Activated CD4-positive, alpha-beta T cell treated with anti-CD3 and anti-CD28 coated beads for 36 hours (primary cell): Measurements from ENCODE around the gene DMRT3. TPM values are rescaled to one million over a fixed set of nuclear protein-coding genes. Genes with fewer than 3 reads are reported as not detected.
A peak's percentile ranks its signal among the peaks of the same experiment; 100 is the strongest.

Experiments
- ATAC-seq: fragments of 200-7000 bp; cut with Tn5 transposase; one replicate; pipeline ENCODE4 v1.10.0; 2021; ENCODE audit warnings: mild to moderate bottlenecking, moderate library complexity
- CTCF ChIA-PET: fragments of 350-600 bp; sonication (Branson Sonifier 250); formaldehyde crosslinking; loops from one replicate; lab custom pipeline; 2021; ENCODE audit warnings: antibody characterized with exemption; lab: Charles Lee
- POLR2A ChIA-PET: fragments of 350-600 bp; sonication (Branson Sonifier 250); formaldehyde crosslinking; loops from one replicate; lab custom pipeline; 2021; ENCODE audit warnings: antibody characterized with exemption, inconsistent platforms; lab: Charles Lee
- DNase-seq: peaks from one replicate; pipeline ENCODE4 v3.0.0-alpha.2; 2020
- H3K27ac Mint-ChIP-seq: one replicate; pipeline ENCODE4 v1.8.0; 2021; ENCODE audit warnings: mixed read lengths
- H3K27me3 Mint-ChIP-seq: one replicate; pipeline ENCODE4 v1.8.0; 2021; ENCODE audit warnings: mixed read lengths
- H3K36me3 Mint-ChIP-seq: one replicate; pipeline ENCODE4 v1.8.0; 2021; ENCODE audit warnings: low read depth, mixed read lengths
- H3K4me1 Mint-ChIP-seq: one replicate; pipeline ENCODE4 v1.8.0; 2021; ENCODE audit warnings: mixed read lengths
- H3K4me3 Mint-ChIP-seq: one replicate; pipeline ENCODE4 v1.8.0; 2021; ENCODE audit warnings: mild to moderate bottlenecking, moderate library complexity, mixed read lengths
- H3K9me3 Mint-ChIP-seq: one replicate; pipeline ENCODE4 v1.8.0; 2021; ENCODE audit warnings: low read depth, mixed read lengths
- intact Hi-C, 2 experiments: fragments of 100-400 bp; cut with DNase I in 1 of 2; cut with micrococcal nuclease in 1 of 2; formaldehyde crosslinking; loops; one replicate each; pipeline versions ENCODE4 v1.14.2 to v1.15.1; 2022 to 2024; cut with DNase I, micrococcal nuclease
- total RNA-seq, 2 experiments: library from RNA; stranded (reverse); gene quantifications; one replicate each; pipeline ENCODE4 v1.2.3, GENCODE V29; 2021

The DMRT3 gene
- total RNA-seq, 2 experiments from 2014 or later = not detected

GRCh38 chr9:952546-952945 is 23.9 kb upstream of the DMRT3 start:
- no peak overlapping the region for H3K27ac Mint-ChIP-seq
- H3K36me3 Mint-ChIP-seq = no peaks in the 10 kb centered on the region
- DNase-seq = no peak
- no peak overlapping the region for H3K4me3 Mint-ChIP-seq
- H3K27me3 Mint-ChIP-seq = peaks cover 15% of the 10 kb centered on the region
- no peak for ATAC-seq
- CTCF ChIA-PET = interaction anchor here (1.1 to 1.9 kb wide), 3 partner anchors 24 to 59 kb away, joined by 3 to 5 read pairs (median 4); no protein-coding TSS in a partner anchor
- POLR2A ChIA-PET = no interaction called here
- no peaks in the 10 kb centered on the region for H3K9me3 Mint-ChIP-seq
- no peaks in the 10 kb centered on the region for H3K4me1 Mint-ChIP-seq
- intact Hi-C loops = no loop called here

- Mint-ChIP-seq H3K9me3 (no peaks in the 10 kb centered on the region), H3K27ac (no peak overlapping the region), H3K36me3 (no peaks in the 10 kb centered on the region), H3K4me3 (no peak overlapping the region), H3K27me3 (peaks cover 25% of the 10 kb centered on the region), H3K4me1 (no peaks in the 10 kb centered on the region)
- ChIA-PET CTCF (interaction anchor here (1.0 kb wide), 1 partner anchor 50 kb away, joined by 3 read pairs; no protein-coding TSS in a partner anchor), POLR2A (no interaction called here)
- ATAC-seq (no peak), DNase-seq (no peak)
- intact Hi-C loops = no loop called here
These were observed 17.4 kb upstream of the DMRT3 start for GRCh38 chr9:959105-959504.

GRCh38 chr9:959914-960313 is 16.5 kb upstream of the DMRT3 start:
- ATAC-seq (no peak), DNase-seq (no peak)
- ChIA-PET CTCF (no interaction called here), POLR2A (no interaction called here)
- intact Hi-C loops = no loop called here
- no peak overlapping the region for H3K4me3 Mint-ChIP-seq
- H3K36me3 Mint-ChIP-seq = no peaks in the 10 kb centered on the region
- peaks cover 32% of the 10 kb centered on the region for H3K27me3 Mint-ChIP-seq
- no peaks in the 10 kb centered on the region for H3K9me3 Mint-ChIP-seq
- H3K4me1 Mint-ChIP-seq = no peaks in the 10 kb centered on the region
- no peak overlapping the region for H3K27ac Mint-ChIP-seq

- H3K4me1 Mint-ChIP-seq = no peaks in the 10 kb centered on the region
- H3K9me3 Mint-ChIP-seq = no peaks in the 10 kb centered on the region
- no peak overlapping the region for H3K4me3 Mint-ChIP-seq
- ATAC-seq = no peak
- POLR2A ChIA-PET = no interaction called here
- H3K27me3 Mint-ChIP-seq = peaks cover 50% of the 10 kb centered on the region
- H3K27ac Mint-ChIP-seq = no peak overlapping the region
- no peaks in the 10 kb centered on the region for H3K36me3 Mint-ChIP-seq
- no peak for DNase-seq
- CTCF ChIA-PET = no interaction called here
- intact Hi-C loops = no loop called here
These were observed 14.4 kb upstream of the DMRT3 start for GRCh38 chr9:962023-962422.

GRCh38 chr9:965497-965896 is 11.0 kb upstream of the DMRT3 start:
- H3K4me1 Mint-ChIP-seq = peaks cover 16% of the 10 kb centered on the region
- H3K27me3 Mint-ChIP-seq = peaks cover 75% of the 10 kb centered on the region
- no peak overlapping the region for H3K4me3 Mint-ChIP-seq
- ATAC-seq = no peak
- DNase-seq = no peak
- H3K9me3 Mint-ChIP-seq = no peaks in the 10 kb centered on the region
- intact Hi-C loops = no loop called here
- CTCF ChIA-PET = no interaction called here
- H3K36me3 Mint-ChIP-seq = no peaks in the 10 kb centered on the region
- POLR2A ChIA-PET = no interaction called here
- H3K27ac Mint-ChIP-seq = no peak overlapping the region

GRCh38 chr9:966870-967269 is 9.6 kb upstream of the DMRT3 start:
- H3K27ac Mint-ChIP-seq = no peak overlapping the region
- intact Hi-C loops = no loop called here
- H3K36me3 Mint-ChIP-seq = no peaks in the 10 kb centered on the region
- no peak for DNase-seq
- H3K27me3 Mint-ChIP-seq = peaks cover 68% of the 10 kb centered on the region
- H3K4me3 Mint-ChIP-seq = no peak overlapping the region
- H3K4me1 Mint-ChIP-seq = peaks cover 16% of the 10 kb centered on the region
- H3K9me3 Mint-ChIP-seq = no peaks in the 10 kb centered on the region
- ChIA-PET CTCF (no interaction called here), POLR2A (no interaction called here)
- no peak for ATAC-seq

- Mint-ChIP-seq H3K9me3 (no peaks in the 10 kb centered on the region), H3K4me1 (peaks cover 16% of the 10 kb centered on the region), H3K36me3 (no peaks in the 10 kb centered on the region), H3K27ac (no peak overlapping the region), H3K27me3 (peaks cover 63% of the 10 kb centered on the region), H3K4me3 (no peak overlapping the region)
- ChIA-PET POLR2A (interaction anchor here (0.6 kb wide), 1 partner anchor 12 kb away, joined by 3 read pairs; no protein-coding TSS in a partner anchor), CTCF (interaction anchor here (1.1 kb wide), 1 partner anchor 11 kb away, joined by 3 read pairs; no protein-coding TSS in a partner anchor)
- ATAC-seq (no peak), DNase-seq (no peak)
- intact Hi-C loops = no loop called here
These were observed 9.0 kb upstream of the DMRT3 start for GRCh38 chr9:967436-967835.

GRCh38 chr9:967903-968641 is 8.4 kb upstream of the DMRT3 start:
- intact Hi-C loops = no loop called here
- CTCF ChIA-PET = interaction anchor here (1.1 kb wide), 1 partner anchor 10 kb away, joined by 3 read pairs; no protein-coding TSS in a partner anchor
- H3K27ac Mint-ChIP-seq = peak overlapping the region; percentile 3

GRCh38 chr9:969310-970150 is 6.9 kb upstream of the DMRT3 start:
- DNase-seq = peak; percentile 11
- ChIA-PET POLR2A (no interaction called here), CTCF (no interaction called here)
- H3K27ac Mint-ChIP-seq = no peak overlapping the region
- intact Hi-C loops = loop anchor here (5.0 to 10.0 kb wide), 3 partner anchors 127 to 1655 kb away; partner anchors contain the start of genes DMRT1 (in 1 of the 2) and VLDLR (in 1 of the 2)
- no peaks in the 10 kb centered on the region for H3K9me3 Mint-ChIP-seq
- peaks cover 23% of the 10 kb centered on the region for H3K4me1 Mint-ChIP-seq
- H3K4me3 Mint-ChIP-seq = no peak overlapping the region
- ATAC-seq = no peak
- no peaks in the 10 kb centered on the region for H3K36me3 Mint-ChIP-seq
- H3K27me3 Mint-ChIP-seq = peaks cover 69% of the 10 kb centered on the region

More at GRCh38 chr9:967903-968641, 8.4 kb upstream of the DMRT3 start:
- ATAC-seq = no peak
- Mint-ChIP-seq H3K27me3 (peaks cover 63% of the 10 kb centered on the region), H3K9me3 (no peaks in the 10 kb centered on the region), H3K4me1 (peaks cover 16% of the 10 kb centered on the region), H3K4me3 (no peak overlapping the region), H3K36me3 (no peaks in the 10 kb centered on the region)
- POLR2A ChIA-PET = interaction anchor here (0.6 kb wide), 1 partner anchor 12 kb away, joined by 3 read pairs; no protein-coding TSS in a partner anchor
- peak; percentile 12 for DNase-seq

GRCh38 chr9:970151-970996 is 6.1 kb upstream of the DMRT3 start:
- DNase-seq (peak; percentile 5), ATAC-seq (no peak)
- no peaks in the 10 kb centered on the region for H3K36me3 Mint-ChIP-seq
- ChIA-PET CTCF (no interaction called here), POLR2A (no interaction called here)
- H3K27ac Mint-ChIP-seq = no peak overlapping the region
- H3K4me1 Mint-ChIP-seq = peaks cover 23% of the 10 kb centered on the region
- intact Hi-C loops = loop anchor here (5.0 to 10.0 kb wide), 3 partner anchors 128 to 1654 kb away; partner anchors contain the start of genes DMRT1 (in 1 of the 2) and VLDLR (in 1 of the 2)
- no peaks in the 10 kb centered on the region for H3K9me3 Mint-ChIP-seq
- no peak overlapping the region for H3K4me3 Mint-ChIP-seq
- H3K27me3 Mint-ChIP-seq = peaks cover 70% of the 10 kb centered on the region
